ENCODE results near the gene NEK9. TPM values are rescaled to one million over a fixed set of nuclear protein-coding genes. Genes with fewer than 3 reads are reported as not detected.
A peak's percentile ranks its signal among the peaks of the same experiment; 100 is the strongest.

The NEK9 gene
- total RNA-seq, 3 donors from 2014 or later, result 44.7 to 104 (median 49.9) TPM

- Histone ChIP-seq H3K4me1 (ENCODE audit: low read depth) (no peaks in the 10 kb centered on the region), H3K36me3 (ENCODE audit: low read depth) (peaks cover 6% of the 10 kb centered on the region), H3K4me3 (no peak overlapping the region), H3K9me3 (no peaks in the 10 kb centered on the region)
- DNase-seq, result no peak
- intact Hi-C loops (cut with DNase I, micrococcal nuclease), result no loop called here
- TF ChIP-seq, protein P1, sequence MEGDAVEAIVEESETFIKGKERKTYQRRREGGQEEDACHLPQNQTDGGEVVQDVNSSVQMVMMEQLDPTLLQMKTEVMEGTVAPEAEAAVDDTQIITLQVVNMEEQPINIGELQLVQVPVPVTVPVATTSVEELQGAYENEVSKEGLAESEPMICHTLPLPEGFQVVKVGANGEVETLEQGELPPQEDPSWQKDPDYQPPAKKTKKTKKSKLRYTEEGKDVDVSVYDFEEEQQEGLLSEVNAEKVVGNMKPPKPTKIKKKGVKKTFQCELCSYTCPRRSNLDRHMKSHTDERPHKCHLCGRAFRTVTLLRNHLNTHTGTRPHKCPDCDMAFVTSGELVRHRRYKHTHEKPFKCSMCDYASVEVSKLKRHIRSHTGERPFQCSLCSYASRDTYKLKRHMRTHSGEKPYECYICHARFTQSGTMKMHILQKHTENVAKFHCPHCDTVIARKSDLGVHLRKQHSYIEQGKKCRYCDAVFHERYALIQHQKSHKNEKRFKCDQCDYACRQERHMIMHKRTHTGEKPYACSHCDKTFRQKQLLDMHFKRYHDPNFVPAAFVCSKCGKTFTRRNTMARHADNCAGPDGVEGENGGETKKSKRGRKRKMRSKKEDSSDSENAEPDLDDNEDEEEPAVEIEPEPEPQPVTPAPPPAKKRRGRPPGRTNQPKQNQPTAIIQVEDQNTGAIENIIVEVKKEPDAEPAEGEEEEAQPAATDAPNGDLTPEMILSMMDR (IDR thresholded peaks at IDR 0.05), result no peak
- ATAC-seq, result no peak
Measured at GRCh38 chr14:75094896-75095295, 32.0 kb downstream of the NEK9 start.

DNA sequence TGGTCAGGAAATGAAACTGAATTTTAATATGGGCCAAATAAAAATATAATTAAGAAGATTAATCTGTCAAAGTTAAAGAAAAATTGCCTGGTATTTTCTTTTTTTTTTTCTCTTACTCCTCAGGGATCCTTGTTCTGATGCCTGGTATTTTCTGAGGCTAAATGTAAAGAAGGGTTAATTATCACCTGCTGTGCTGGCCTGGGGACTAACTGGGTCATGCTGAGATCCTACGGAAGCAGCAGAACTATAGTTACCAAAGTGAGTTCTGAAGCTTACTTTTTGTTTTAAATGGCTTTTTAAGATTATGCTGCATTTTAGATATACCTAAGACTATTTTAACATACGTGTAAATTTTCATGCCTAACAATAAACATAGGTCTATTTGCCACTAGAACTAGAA lies 34.1 kb downstream of the NEK9 start:
- intact Hi-C loops (cut with DNase I, micrococcal nuclease), result no loop called here
- ATAC-seq (no peak), DNase-seq (no peak)
- no peaks in the 10 kb centered on the region for H3K4me1 ChIP-seq (ENCODE audit: low read depth)
- H3K36me3 ChIP-seq (ENCODE audit: low read depth), result peaks cover 6% of the 10 kb centered on the region
- H3K9me3 ChIP-seq, result no peaks in the 10 kb centered on the region
- TF ChIP-seq, protein P1 (IDR thresholded peaks at IDR 0.05), result no peak
- no peak overlapping the region for H3K4me3 ChIP-seq

DNA sequence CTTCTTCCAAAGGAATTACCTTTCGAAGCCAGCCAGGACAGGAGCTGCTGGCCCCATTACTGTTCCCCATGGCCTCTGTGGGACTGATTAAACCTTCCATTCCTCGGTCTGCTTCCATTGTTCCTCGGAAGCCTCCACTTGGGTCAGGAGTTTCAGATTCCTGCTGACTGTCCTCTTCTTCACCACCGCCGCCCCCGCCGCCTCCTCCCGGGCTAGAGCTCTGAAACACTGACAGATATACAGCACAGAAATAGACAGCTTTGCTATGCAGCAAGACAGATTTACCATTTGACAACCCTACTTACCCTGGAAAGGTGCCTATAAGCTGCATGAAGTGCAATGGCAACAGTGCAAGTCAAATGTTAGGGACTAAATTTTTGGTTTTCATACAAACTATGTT lies 35.6 kb downstream of the NEK9 start:
- TF ChIP-seq, protein P1 (IDR thresholded peaks at IDR 0.05), result no peak
- Histone ChIP-seq H3K36me3 (ENCODE audit: low read depth) (peaks cover 13% of the 10 kb centered on the region), H3K4me3 (no peak overlapping the region), H3K4me1 (ENCODE audit: low read depth) (no peaks in the 10 kb centered on the region), H3K9me3 (no peaks in the 10 kb centered on the region)
- no peak for ATAC-seq
- no peak for DNase-seq
- intact Hi-C loops (cut with DNase I, micrococcal nuclease), result no loop called here

- TF ChIP-seq, protein P1 (IDR thresholded peaks at IDR 0.05), result no peak
- Histone ChIP-seq H3K36me3 (ENCODE audit: low read depth) (peaks cover 13% of the 10 kb centered on the region), H3K9me3 (no peaks in the 10 kb centered on the region), H3K4me1 (ENCODE audit: low read depth) (no peaks in the 10 kb centered on the region), H3K4me3 (no peak overlapping the region)
- intact Hi-C loops (cut with DNase I, micrococcal nuclease), result no loop called here
- ATAC-seq, result no peak
- no peak for DNase-seq
Measured at GRCh38 chr14:75090353-75090752, 36.5 kb downstream of the NEK9 start.

DNA sequence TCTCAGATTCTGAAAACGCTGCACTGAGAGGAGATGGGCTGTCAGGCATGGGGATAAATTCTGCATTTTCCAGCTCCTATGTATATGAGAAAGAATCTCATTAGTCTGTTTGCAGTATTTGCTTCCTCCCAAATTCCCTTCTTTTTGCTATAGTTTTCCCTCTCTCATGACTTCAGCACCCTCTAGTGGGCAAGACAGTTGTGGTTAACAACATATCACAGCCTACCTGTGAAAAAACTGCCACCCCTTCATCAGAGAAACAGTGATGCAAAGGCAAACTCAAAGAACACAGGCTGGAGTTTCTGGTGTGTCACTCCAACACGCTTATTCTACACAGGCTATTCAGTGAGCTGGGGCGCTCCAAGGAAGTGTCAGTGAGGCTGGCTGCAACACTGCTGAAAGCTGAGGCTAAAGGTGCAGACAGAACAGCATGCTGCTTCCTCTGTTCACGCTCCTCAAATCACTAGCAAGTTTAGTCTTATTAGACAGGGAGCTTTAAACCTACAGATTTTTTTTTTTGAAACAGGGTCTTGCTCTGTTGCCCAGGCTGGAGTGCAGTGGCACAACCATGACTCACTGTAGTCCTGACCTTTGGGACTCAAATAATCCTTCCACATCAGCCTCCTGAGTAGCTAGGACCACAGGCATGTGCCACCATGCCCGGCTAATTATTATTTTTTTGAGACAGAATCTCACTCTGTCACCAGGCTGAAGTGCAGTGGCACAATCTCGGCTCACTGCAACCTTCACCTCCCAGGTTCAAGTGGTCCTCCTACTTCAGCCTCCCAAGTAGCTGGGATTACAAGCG lies 38.1 kb downstream of the NEK9 start:
- ATAC-seq (peak; percentile 81), DNase-seq (peak in 1 of 3 donors; percentile 87)
- intact Hi-C loops (cut with DNase I, micrococcal nuclease), result loop anchor here in 1 of 2 donors (5.0 kb wide), 1 partner anchor 141 kb away; no protein-coding TSS in a partner anchor
- H3K36me3 ChIP-seq (ENCODE audit: low read depth), result peaks cover 13% of the 10 kb centered on the region
- TF ChIP-seq, protein P1 (IDR thresholded peaks at IDR 0.05), result peak; percentile 47
- no peaks in the 10 kb centered on the region for H3K9me3 ChIP-seq
- no peak overlapping the region for H3K4me3 ChIP-seq
- no peaks in the 10 kb centered on the region for H3K4me1 ChIP-seq (ENCODE audit: low read depth)
